Measurements from ENCODE around the gene OSBPL5.
A peak's percentile ranks its signal among the peaks of the same experiment; 100 is the strongest.

OSBPL5 gene

DNA sequence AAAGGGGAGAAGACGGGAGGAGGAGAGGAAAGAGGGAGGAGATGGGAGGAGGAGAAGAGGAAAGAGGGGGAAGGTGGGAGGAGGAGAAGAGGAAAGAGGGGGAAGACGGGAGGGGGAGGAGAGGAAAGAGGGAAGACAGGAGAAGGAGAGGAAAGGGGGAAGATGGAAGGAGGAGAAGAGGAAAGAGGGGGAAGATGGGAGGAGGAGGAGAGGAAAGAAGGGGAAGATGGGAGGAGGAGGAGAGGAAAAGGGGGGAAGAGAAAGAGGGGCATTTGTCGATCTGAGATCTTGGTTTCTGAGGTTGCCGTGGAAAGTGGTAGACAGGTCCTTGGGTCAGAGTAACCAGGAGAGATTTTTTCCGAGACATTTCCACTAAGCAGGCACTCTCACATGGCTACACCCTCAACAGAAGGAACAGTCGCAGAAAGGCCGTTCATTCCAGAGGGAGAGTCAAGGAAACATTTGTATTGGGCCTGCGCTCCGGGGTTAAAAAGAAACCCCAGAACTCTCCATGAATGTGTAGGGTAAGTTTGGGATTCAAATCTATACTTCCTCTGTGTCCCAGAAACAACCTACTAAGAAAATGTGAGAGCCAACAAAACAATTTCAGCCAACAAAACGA, 68.1 kb downstream of the OSBPL5 start:
- no peak for DNase-seq

DNA sequence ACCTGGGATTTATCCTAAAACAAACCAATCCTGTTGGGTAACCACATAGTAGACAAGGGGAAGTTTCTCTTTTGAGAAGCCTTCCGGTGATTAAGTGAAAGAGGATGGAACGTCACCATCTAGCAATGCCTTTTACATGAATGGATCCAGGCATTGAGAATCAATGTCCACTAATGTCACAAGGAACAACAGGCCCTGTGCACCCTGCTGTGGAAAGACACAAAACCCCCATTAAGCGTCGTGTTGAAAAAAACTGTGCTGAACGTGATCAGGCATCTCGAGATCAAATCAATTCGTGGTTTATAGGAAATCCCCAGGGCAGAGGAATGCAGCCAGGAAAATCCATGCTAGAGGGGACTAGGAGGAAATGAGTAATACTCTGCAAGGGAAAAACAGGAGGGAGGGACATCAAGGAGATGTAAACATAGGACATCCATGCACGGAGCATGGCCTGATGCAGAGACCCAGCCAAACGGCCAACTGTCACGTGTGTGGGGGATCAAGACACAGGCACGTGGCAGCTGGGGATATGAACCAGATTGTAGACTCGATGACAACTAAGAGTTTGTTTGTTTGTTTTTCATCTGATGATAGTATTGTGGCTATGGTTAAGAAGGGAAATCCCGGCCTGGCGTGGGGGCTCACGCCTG, 69.3 kb downstream of the OSBPL5 start:
- no peak for DNase-seq

DNA sequence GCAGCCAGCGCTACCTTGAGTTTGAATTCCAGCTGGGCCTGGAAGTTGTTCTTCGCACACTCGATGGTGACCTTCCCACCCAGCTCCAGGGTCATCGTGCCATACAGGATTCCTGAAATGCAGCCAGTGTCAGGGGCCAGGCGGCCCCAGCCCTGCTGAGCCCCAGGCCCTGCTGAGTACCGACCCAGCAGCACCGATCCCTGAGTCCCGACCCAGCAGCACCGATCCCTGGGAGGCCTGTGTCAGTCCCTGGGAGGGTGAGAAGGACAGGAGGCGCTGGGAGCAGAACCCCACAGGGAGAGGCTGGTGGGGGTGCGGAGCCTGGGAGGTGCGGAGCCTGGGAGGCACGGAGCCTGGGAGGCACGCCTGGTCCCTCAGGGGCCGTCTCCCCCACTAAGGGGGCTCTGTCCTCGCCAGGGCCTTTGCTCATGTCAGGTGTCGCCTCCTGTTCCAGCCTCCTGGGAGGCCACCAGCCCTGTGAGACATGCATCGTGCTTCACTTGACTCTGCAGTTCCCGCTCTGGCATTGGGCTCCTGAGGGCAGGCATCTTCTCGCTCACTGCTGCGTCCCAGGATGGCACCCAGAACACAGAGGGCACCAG, 70.8 kb downstream of the OSBPL5 start:
- no peak for DNase-seq

DNA sequence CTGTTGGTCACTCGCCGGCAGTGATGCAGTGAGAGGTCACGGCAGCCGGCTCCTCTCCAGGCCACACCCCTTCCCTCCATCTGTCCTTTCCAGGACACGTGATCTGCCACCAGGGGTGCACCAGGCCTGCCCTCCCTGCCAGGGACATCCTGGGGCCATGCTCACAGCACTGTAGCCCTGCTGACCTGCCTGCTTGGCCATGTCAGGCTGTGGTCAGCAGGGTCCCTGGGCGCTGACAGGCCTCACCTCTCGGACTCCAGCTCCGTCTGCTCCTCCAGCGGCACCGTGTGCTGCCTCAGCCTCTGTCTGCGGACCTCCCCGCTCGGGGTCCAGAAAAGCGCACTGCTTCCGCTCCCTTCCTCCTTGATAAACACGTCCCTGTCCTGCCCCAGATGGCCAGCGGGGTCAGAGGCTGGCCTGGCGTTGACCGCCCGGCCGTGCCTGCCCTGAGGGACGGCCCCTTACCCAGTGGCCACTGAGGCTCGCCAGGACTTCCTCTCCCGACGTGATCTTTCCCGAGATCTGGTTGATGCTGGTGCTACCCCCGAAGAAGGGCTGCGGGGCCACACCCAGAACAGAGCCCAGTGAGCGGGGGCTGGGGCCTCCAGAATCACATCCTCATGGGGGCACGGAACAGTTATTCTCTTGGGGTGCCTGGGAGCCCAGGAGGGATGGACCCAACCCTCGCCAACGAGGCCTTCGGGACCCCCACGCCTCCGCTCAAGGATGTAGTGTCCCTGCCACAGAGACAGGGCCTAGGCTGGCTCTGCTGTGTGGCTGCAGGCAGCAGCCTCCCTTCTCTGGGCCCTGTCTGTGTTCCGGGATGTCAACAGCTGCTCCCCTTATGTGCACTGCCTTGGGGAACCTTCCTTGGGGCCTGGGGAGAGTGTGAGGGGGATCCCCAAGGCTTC, 71.6 kb downstream of the OSBPL5 start:
- no peak for DNase-seq

DNA sequence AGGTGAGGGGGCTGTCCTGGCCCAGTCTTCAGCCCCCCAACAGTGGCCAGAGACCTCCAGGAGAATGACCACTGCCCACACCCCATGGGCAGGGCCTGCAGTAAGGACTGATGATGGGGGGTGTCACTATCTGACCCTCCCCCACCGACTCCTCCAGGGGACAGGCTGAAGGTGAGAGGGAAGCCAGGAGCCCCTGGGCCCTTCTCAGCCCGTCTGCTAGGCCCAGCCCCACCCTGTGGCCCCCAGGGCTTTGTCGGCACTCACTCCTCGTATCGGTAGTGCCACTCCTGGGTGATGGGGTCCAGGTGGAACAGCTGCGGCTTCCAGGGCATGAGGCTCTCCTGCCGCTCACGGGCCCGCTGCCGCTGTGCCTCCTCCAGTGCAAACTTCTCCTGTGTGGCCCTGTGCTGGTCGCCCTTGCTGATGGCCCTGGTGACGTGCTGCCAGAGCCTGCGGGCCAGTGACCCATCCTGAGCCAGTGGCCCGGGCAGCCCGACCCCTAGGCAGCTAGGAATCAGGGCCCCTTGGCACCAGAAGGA, 72.4 kb downstream of the OSBPL5 start:
- no peak for DNase-seq

DNA sequence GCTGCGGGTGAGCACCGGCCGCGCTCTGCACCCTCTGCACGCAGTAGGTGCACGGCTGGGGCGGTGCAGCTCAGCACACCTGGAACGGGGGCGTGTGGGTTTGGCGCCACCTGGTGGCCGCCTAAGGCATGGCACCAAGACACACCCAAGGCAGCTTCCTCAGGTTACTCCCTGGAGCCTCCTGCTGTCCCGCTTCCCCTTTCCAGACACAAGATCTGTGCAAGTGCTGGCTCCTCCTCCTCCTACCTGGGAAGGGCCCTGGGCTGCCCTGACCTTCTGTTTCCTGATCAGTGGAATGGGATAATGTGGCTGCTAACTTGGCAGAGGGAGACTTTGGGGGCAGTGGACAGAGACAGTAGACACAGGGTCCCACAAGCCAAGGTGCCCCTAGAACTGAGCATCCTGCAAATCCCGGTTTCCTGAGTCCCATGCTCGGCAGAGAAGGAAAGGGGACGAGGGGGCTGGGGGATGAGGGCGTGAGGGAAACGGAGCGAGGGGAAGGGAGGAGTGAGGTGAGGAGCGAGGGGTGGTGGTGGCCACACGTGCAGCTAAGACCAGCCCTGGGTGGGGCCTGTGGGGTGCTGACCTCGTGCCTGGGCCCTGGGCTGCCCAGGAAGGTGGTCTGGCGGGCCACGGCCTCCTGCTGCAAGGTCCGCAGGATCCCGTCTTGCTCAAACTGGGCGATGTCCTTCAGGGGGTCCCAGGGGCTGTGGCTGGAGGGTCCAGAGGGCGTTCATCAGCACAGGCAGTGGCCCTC, 73.1 kb downstream of the OSBPL5 start:
- DNase-seq: peak; percentile 38 to 50

DNA sequence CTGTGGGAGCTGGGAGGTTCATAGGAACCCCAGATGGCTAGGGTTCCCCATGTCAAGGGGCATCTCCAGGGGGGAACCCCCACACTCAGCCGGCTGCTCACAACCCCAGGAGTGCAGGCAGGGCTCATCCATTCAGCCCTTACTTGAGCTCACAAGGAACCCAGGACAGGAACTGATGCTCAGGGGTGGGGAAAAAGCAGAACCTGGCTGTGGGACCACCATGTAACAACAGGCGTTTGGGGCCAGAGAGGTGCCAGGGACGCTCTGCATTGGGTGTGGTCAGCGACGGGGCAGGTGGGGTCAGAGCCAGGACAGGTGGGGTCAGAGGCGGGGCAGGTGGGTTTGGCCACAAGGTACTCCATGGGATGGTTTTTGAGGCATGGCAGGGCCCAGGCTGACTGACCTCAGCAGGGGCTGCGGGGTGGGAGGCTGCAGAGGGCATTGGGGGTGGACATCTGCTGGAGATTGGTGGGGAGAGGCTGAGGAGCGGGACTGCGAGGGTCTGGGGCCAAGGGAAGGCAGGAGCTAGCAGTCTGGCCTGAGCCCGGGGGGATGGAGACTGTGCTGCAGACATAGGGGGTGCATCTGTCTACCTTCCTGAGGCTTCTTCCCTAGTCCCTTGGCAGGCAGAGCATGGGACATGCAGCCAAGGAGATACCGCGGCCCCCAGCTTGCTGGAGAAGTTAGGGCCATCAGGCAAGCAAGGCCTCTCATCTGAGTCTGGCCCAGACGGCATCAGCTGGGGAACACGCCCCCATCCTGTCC, 73.8 kb downstream of the OSBPL5 start:
- no peak for DNase-seq

DNA sequence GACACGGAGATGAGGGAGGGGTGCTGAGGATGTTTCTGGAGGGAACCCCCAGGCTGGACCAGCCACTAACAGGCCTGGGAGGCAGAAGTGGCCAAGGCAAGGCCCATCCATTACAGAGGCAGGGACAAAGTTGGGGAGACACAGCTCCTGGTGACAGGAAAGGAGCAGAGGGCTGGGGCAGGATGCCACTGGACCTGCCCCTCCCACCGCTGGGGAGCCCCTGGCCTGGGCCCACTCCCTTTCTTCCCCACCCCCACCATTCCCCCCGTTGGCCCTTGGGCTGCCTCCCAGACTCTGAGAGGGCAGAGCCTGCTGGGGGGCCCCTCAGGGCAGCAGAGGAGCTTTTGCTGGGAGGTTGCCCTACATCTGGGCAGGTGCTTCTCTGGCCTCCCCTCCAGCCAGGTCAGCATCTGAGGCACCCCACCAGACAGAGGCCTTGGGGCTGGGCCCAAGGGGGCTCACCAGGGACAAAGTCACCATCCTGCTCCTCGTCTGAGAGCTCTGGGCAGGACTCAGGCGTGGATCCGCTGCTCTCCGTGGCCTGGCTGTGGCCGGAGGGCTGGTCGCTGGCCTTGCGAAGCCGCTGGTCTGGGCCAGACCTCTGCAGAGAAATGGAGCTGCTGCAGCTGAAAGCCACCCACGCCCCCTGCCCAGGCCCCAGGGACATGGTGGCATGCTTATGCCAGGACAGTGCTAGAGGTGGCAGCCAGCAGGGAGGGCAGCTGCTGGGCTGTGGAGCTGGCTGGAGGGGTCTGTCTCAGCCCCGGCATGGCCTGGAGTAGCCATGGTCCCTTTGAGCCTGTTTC, 74.8 kb downstream of the OSBPL5 start:
- no peak for DNase-seq

DNA sequence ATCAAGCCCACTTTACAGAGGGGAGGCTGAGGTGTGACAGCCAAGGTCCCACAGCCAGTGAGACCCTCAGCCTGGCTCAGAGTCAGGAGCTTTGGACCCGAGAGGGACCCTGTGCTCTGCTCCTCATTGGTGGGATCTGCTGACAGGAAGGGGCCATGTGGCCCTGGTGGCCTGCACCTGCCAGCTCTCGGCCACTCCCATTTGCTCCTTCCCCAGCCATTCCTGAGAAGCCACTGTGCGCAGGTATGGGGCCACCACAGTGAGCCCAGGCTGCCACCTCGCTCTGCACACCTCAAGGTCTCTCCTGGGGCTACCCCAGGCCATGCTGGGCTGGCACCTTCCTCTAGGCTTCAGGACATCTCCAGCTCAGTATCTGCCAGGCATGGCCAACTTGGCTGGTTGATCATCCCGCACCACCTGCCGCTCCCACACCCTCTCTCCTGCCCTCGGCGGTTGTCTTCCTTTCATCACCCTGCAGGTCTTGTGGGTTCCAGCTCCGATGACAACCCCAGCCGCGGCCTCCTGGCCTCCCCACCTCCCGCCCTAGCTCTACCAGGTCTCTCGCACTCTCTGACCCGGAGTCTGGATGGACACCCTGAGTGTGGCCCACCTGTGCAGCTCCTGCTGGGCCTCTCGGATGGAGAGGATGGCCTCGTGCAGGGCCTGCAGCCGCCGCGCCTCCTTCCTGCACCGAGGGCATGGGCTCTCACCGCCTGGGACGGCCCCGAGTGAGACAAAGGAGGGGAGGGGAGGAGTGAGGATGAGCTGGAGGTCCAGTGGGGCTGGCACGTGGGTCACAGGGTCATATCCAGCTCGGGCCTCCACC, 75.7 kb downstream of the OSBPL5 start:
- DNase-seq: no peak

DNA sequence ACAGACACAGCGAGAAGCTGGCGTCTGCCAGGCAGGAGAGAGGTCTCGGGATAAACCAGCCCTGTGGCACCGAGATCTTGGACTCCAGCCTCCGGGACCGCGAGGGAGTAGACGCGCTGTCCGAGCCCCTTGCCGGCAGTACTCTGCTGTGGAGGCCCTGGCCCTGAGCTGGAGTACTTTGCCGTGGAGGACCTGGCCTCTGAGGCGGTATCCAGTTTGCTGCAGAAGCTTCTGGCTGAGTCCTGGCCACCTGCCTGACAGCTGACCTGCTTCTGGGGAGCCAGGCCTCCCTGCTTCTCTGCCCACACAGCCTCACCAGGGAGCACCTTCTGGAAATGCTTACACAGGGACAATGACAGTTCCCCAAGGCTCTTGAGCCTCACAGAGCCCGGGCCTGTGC, 76.3 kb downstream of the OSBPL5 start:
- no peak for DNase-seq

DNA sequence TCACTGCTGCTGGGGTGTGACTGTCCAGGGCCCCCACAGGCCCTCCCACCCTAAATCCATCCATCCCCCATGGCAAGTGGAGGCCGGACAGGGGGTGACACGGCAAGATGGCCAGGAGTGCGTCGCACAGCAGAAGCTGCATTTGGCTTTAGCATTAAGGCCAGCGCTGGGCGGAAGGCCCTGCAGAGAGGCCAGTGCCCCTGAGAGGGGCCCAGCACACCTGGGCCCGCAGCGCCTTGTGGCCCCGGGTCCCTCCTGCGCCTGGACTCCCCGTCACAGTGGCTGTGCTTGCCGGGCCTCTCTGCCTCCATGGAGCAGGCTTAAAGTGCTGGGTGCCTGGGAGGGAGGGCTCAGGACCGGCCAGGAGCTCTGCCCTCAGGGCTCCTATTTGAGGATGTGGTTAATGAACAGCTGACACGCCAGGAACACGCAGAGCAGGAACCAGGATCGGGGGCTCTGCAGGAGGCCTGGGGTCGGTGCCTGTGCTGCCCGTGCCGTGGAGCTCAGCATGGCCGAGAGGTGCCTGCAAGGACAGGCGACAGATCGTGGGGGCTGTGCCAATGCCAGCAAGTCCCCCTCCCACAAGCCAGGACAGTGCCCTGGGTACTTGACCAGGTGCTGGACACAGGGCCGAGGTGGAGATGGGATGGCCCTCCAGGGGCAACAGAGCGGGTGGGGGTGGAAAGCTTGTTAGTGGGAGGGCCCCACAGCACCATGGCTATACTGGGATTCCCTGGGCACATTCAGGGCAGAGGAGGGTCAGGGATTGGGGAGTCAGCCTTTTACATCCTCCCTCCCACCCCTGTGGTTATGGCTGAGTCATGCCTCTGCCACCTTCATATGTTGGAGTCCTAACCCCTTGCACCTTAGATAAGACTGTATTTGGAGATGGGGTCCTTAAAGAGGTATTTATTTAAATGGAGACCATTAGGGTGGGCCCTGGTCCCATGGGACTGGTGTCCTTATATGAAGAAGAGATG, 77.0 kb downstream of the OSBPL5 start:
- DNase-seq: no peak

DNA sequence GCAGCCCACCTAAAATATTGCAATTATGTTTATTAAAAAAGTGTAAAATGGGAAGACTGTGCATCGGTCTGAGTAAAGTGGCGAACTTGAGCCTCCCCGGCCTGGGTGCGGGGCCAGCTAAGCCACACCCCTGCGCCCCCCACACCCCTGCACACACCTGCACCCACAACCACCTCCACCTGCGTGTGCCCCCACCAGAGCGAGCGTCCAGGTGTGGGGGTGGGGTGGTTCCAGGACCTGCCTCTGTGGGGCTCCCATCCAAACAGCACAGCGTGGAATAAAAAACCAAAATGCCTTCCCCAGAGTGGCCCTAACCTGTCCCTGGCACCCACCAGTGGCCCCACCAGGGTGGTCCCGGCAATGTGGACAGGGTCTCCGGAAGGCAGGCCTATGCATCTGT, 77.7 kb downstream of the OSBPL5 start:
- DNase-seq: no peak

DNA sequence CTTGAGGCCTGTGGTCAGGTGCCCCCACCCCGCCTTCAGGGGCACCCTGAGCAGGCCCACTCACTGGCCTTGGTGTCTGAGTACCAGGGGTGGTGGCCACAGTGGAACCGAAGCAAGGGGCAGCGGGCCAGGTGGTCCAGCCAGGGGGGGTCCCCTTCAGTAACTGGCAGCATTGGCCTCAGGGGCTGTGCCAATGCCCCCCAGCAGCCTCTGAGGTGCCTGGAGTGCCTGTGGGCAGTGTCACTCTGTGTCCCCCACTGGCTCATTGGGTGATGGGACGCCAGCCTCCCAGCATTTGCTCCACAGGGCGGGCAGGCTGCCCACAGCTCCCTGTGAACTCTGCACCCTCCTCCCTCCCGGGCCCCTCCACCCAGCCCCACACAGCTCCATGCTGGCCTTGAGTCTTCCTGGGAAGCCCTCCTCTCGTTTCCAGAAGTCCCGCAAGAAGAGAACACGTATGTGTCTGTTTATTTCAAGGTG, 78.4 kb downstream of the OSBPL5 start:
- DNase-seq: no peak

DNA sequence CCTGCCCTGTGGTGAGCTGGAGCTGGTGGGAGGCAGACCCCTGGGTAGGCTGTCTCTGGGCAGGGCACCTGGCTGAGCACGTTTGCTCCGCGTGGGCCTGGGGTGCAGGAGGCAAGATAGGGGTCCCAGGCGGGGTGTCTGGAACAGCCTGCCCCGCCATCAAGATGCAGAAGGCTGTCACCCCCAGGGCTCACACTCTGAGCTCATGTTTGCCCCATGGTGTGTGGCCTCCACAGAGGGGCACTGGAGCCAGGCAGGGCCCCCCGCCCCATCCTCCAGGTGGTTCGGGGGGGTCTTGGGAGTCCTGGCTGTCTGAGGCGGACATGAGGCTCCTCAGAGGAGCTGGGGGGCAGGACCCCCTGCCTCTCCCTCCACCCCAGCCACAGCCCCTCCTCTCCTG, 79.0 kb downstream of the OSBPL5 start:
- no peak for DNase-seq

DNA sequence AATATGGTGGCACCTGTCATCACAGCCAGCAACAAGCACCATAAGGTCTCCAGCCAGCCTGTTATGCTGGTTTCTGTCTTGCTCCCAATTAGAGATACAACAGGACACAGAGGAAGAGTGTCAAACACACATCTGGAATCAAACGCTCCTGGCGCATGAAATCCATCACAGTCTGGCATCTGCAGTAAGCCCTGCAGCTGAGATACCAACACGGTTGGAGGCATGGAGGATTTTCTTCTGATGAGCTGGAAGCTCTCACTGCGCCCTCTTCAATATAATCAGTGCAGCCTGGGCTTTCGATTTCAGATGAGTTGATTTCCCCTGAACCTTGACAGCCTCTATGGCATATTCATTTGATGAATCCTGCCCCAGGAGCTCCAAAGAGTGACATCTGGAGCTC, 80.1 kb downstream of the OSBPL5 start:
- DNase-seq: no peak

DNA sequence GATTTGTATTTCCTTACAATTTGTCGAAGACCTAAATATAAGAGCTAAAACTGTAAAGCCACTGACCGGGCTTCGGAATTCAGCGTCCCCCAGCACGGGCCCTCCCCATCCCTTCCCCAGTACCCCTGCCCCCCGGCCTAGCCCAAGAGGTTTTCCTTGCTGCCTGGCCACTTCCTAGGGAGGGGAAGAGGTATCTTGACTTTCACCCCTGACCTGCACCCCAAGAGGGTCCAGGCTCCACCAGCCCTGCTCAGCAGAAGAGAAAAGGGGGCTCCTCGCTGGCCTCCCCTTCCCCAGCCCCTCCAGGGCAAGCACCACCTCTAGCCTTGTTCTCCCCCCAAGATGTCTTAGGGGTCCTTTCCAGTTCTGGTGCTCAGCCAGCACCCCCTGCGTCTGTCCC, 81.8 kb downstream of the OSBPL5 start:
- no peak for DNase-seq

DNA sequence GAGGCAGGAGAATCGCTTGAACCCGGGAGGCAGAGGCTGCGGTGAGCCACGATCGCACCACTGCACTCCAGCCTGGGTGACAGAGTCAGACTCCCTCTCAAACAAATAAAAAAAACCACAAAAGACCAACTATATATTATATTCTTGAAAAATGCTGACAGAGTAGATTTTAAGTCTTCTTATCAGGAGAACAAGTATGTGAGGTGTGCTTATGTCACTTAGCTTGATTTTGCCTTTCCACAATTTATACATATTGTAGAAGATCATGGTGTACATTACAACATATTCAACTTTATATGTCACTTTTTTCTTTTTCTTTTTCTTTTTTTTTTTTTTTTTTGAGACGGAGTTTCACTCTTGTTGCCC, 83.7 kb downstream of the OSBPL5 start:
- DNase-seq: no peak

DNA sequence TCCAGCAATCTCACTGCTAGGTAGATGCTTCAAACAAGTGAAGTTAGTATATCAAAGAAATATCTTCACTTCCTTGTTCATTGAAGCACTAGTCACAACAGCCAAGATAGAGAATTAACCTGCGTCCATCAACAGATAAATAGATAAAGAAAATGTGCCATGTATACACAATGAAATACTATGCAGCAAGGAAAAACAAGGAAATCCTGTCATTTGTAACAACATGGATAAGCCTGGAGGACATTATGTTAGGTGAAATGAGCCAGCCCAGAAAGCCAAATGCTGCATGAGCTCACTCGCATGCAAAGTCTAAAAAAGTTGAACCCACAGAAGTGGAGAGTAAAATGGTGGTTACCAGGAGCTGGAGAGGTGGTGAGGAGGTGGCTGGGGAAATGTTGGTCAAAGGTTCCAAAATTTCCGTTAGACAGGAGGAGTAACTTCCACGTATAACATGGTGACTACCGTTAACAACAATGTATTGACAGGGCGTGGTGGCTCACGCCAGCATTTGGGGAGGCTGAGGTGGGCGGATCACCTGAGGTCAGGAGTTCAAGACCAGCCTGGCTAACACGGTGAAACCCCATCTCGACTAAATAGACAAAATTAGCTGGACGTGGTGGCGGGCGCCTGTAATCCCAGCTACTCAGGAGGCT, 84.3 kb downstream of the OSBPL5 start:
- DNase-seq: no peak
